Peyer's patch (tissue), 4 donors: ENCODE measurements around the gene NMT1.

Experiments
- CTCF ChIP-seq, 6 experiments: fragments of 450-650 bp in 4 of 6; fragments of 200-600 bp in 2 of 6; sonication (generic) in 1 of 6; IDR thresholded peaks; one replicate each; pipeline ENCODE4 v1.5.1; 2017 to 2019; ENCODE audit warnings: antibody characterized with exemption in 6 of 6, mild to moderate bottlenecking in 3 of 6, moderate library complexity in 1 of 6
- POLR2A ChIP-seq, 2 donors: fragments of 450-650 bp; IDR thresholded peaks; one replicate each; pipeline ENCODE4 v1.5.1; 2017; ENCODE audit warnings: antibody characterized with exemption in 2 of 2, mild to moderate bottlenecking in 2 of 2, moderate library complexity in 2 of 2

DNA sequence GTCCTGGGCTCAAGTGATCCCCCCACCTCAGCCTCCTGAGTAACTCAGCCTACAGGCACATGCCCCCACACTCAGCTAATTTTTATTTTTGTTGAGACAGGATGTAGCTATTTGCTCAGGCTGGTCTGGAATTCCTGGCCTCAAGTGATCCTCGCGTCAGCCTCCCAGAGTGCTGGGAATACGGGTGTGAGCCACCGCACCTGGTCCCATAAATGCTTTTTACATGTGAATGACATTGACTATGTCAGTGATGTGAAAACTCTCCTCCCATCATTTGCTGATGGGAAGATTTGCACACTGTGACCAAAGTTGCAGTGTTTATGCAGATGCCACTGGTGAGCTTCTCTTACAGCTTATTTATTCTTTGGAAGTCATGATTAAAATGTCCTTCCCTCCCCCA lies 56.2 kb downstream of the NMT1 start:
- TF ChIP-seq CTCF (IDR thresholded peaks at IDR 0.05) (no peak), POLR2A (IDR thresholded peaks at IDR 0.05) (no peak)
